GM18511 (cell line): ENCODE results near the gene FXYD4.
A peak's percentile ranks its signal among the peaks of the same experiment; 100 is the strongest.
"Not testable (repeated sequence)": the region's sequence is repeated elsewhere in the genome, so short reads cannot be mapped to it uniquely, and the experiment has no call there.

Experiments
- ATAC-seq: cut with Tn5 transposase; IDR thresholded peaks from one replicate; pipeline ENCODE4 v1.9.1; 2021; ENCODE audit warnings: mild to moderate bottlenecking, moderate library complexity; ENCODE audit not compliant: unreplicated experiment

The FXYD4 gene

DNA sequence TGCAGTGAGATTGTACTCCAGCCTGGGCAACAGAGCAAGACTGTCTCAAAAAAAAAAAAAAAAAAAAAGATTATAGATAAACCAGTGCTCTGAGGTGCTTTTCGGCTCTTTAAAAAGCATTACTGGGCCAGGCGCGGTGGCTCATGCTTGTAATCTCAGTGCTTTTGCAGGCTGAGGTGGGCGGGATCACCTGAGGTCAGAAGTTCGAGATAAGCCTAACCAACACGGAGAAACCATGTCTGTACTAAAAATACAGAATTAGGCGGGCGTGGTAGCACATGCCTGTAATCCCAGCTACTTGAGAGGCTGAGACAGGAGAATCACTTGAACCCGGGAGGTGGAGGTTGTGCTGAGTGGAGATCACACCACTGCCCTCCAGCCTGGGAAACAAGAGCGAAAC, 44.1 kb downstream of the FXYD4 start:
- ATAC-seq: no peak

GRCh38 chr10:43417950-43418768, 46.7 kb downstream of the FXYD4 start:
- ATAC-seq: no peak

DNA sequence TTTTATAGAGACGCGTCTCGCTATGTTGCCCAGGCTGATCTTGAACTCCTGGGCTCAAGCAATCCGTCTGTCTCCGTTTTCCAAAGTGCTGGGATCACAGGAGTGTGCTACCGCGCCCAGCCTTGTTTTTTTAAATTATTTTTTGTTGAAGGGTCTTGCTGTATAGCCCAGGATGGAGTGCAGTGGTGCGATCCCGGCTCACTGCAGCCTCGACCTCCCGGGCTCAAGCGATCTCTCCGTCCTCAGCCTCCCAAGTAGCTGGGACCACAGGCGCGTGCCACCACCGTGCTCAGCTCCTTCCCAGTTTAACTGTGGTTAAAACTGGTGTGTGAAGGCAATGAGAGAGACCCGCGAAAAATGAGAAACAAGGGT, 48.5 kb downstream of the FXYD4 start:
- peak; percentile 12 for ATAC-seq

DNA sequence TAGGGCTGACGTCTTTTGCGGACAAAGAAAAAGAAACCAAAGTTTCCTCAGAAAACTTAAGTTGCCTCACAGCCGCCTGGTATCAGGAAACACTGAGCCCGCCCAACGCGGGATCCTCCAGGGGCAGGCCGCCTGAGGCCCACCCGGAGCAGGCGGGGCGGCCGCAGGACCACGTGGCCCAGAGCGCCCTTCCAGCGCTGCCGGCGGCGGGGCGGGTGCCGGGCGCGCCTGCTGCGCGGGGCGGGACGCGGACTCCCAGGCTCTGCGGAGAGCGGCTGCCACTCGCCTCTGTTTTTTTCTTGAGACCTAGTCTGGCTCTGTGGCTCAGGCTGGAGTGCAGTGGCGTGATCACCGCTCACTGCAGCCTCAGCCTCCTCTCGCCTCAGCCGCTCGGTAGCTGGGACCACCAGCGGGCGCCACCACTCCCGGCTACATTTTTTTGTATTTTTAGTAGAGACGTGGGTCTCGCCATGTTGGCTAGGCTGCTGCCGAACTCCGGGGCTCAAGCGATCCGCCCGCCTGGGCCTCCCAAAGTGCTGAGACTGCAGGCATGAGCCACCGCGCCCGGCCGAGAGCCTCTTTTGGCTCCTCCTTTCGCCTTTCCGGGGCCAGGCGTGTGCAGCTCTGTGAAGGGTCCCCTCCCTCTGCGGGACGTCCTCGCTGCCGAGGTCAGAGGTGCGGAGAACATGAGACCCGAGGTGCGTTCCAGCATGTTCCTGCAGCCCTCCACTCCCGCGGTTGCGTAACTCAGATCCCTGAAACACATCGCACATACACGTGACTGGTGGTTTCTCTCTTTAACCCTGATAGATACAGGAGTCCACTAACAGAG, 49.1 kb downstream of the FXYD4 start:
- ATAC-seq: peak; percentile 89

DNA sequence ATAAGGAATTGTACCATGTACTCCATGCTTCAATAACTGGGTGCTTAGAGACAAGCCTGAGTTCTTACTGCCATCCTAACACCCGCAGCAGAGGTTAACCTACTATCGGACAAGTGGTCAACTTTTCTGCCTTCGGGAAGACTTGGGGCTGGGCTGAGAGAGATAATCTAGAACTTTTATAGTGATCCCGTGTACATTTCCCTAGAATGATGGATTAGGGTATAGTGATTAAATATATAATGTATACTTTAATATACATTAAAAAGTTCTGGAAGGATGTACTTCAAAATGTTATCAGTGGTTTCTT, 49.7 kb downstream of the FXYD4 start:
- no peak for ATAC-seq

- ATAC-seq: no peak
These were observed 50.1 kb downstream of the FXYD4 start for GRCh38 chr10:43421519-43421918.

DNA sequence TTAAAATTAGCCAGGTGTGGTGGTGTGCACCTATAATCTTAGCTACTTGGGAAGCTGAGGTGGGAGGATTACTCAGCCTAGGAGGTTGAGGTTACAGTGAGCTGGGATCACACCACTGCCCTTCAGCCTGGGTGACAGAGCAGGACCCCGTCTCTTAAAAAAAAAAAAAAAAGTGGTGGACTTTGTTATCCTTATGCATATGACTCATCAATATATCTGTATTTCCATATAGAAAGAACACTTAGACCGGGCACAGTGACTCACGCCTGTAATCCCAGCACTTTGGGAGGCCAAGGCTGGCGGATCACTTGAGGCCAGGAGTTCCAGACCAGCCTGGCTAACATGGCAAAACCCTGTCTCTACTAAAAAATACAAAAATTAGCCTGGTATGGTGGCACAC, 50.5 kb downstream of the FXYD4 start:
- ATAC-seq: not testable (repeated sequence)

GRCh38 chr10:43424416-43424815, 53.0 kb downstream of the FXYD4 start:
- ATAC-seq: no peak
